Measurements from ENCODE around the gene TAAR8.
A peak's percentile ranks its signal among the peaks of the same experiment; 100 is the strongest.
"Not testable (repeated sequence)": the region's sequence is repeated elsewhere in the genome, so short reads cannot be mapped to it uniquely, and the experiment has no call there.

The TAAR8 gene, protein sequence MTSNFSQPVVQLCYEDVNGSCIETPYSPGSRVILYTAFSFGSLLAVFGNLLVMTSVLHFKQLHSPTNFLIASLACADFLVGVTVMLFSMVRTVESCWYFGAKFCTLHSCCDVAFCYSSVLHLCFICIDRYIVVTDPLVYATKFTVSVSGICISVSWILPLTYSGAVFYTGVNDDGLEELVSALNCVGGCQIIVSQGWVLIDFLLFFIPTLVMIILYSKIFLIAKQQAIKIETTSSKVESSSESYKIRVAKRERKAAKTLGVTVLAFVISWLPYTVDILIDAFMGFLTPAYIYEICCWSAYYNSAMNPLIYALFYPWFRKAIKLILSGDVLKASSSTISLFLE

DNA sequence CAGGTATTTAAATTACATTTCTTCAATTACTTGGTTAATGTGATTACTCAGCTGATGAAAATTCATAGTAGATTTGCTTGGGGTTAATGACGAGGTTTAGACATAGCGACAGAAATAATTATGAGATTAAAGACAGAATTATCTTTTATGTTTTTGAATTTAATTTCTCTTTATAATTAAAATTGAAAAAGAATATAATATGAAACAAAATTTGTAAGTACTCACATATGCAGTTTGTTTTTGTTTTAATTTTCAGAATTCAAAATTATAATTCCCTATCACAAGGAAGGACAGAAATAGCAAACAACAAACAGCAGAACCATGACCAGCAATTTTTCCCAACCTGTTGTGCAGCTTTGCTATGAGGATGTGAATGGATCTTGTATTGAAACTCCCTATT lies at the start of gene TAAR8:
Gene TAAR8, plus strand, starts transcription at position 301 of the 400 bp plus-strand sequence. Its CDS starts 21 bp downstream, at position 322.
- DNase-seq, result no peak

DNA sequence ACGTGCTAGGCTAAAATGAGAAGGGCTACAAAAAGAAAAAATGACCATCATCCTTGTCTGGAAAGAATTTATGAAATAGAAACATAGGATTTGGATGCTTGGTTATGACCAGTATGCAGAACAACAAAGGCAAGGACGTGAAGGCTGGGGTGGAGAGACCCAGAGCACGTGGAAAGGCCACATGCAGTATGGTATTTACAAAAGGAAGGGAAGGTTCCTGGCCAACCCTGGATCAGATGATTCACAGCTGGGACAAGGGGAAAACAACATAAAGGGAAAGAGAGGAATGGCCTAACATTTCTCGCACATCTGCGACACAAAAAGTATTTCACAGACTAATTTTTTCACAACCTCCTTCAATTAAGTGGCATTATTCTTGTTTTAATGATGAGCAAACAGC lies 47.7 kb upstream of the TAAR8 start:
- no peak for DNase-seq

DNA sequence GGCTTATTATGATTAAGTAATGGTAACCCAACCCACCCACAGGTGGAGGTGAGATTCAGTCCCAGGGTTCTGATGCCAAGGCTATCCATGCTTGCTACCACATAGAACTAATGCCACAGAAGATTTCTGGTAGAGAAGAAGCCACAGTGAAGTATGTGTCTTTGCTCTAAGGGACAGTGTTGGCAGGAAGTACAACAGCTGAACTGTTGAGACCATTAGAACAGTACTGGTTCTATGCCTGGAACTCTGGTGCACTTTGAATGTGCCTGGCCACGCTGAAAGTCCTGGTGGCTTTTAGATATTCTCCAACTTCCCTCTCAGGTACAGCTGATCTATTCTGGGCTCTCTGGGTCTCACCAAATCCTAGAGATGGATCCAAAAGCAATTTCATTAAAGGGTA lies 47.3 kb upstream of the TAAR8 start:
- DNase-seq, result no peak

DNA sequence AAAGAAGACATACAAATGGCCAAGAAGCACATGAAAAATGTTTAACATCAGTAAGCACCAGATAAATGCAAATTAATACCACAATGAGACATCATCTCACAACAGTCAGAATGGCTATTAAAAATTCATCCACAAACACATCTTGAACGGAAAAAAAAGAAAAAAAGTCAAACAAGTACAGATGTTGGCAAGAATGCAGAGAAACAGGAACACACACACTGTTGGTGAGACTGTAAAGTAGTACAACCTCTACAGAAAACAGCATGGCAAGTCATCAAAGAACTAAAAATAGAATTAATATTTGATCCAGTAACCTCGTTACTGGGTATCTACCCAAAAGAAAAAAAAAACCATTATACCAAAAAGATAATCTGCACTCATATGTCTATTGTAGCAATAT lies 46.0 kb upstream of the TAAR8 start:
- DNase-seq, result no peak

DNA sequence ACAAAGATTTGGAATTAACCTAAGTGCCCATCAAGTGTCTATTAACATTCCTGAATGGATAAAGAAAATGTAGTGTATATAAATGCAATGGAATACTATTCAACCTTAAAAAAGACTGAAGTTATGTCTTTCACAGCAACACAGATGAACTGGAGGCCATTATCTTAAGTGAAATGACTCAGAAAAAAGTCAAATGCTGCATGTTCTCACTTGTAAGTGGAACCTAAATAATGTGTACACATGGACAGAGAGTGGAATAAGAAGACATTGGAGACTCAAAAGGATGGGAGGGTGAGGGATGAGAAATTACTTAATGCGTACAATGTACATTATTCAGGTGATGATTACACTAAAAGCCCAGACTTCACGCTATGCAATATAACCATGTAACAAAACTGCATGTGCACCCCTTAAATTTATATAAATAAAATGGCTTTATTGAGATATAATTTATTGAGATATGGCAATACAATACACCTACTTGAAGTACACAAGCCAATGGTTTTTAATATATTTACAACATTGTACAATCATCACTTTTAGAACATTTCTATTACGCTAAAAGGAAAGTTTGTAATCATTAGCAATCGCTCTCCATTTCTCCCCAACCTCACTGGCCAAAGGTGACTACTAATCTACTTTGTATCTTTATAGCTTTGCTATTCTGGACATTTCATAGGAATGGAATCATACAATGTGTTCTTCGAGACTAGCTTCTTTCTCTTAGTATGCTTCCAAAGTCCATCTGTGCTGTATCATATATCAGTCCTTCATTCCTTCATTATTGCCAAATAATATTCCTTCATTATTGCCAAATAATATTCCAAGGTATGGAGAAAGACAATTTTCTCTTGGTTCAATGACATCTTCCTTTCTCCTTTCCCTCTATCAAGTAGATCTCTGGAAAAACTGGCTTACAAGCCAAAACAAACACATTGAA lies 45.3 kb upstream of the TAAR8 start:
- no peak for DNase-seq

DNA sequence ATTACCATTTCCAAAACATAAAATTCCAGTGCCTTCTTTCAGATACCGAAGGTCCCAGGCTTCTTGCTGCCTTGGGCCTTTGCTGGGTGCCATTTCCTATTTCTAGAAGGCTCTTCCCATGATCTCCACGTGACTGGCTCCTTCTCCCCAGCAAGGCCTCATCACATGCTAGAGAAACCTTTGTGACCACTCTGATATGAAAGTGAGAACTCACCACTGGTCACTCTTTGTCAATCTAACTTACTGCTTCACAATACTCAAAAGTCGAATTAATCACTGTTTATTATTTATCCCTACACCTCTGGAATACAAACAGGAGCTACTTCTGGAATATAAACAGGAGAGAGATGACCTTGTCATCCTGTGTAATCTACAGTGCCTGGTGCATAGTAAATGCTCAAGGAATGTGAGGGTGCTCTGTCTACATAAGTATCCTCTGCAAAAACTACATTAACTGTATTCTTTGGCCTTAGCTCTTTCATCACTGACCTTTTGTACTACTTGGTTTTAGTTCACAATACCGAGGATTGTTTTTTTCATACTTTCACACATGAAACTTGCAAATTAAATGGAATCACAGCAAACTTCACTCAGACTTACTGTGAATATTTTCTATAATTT lies 41.2 kb upstream of the TAAR8 start:
- no peak for DNase-seq

DNA sequence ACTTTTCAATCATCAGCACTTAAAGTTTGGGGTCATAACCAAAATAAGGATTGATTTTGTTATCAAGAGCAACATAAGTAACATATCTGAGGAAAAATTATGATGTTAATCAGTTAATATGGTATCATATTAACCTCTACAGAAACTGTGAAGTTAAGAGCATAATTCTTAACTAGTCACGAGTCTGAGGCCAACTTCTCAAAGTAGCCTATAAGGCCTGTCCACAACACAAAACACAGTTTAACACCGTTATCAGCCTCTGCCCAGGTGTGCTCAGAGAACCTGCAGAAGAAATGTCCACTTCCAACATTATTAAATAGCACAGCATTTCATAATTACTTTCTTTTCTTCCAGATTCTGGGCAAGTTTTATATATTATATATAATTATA lies 40.6 kb upstream of the TAAR8 start:
- no peak for DNase-seq

DNA sequence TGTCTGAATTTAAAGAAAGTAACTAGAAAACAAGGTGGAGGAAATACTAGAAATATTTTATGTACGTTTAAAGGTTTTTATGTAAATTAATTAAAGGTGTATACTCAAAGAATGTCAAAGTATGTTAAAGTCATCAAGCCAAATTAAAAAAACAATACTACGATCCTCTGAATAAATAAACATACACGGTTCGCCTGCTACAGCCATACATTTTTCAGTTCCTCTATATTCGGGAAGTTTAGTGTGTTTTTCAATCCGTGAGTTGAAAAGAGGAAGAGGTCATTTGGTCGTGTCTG lies 40.2 kb upstream of the TAAR8 start:
- no peak for DNase-seq

DNA sequence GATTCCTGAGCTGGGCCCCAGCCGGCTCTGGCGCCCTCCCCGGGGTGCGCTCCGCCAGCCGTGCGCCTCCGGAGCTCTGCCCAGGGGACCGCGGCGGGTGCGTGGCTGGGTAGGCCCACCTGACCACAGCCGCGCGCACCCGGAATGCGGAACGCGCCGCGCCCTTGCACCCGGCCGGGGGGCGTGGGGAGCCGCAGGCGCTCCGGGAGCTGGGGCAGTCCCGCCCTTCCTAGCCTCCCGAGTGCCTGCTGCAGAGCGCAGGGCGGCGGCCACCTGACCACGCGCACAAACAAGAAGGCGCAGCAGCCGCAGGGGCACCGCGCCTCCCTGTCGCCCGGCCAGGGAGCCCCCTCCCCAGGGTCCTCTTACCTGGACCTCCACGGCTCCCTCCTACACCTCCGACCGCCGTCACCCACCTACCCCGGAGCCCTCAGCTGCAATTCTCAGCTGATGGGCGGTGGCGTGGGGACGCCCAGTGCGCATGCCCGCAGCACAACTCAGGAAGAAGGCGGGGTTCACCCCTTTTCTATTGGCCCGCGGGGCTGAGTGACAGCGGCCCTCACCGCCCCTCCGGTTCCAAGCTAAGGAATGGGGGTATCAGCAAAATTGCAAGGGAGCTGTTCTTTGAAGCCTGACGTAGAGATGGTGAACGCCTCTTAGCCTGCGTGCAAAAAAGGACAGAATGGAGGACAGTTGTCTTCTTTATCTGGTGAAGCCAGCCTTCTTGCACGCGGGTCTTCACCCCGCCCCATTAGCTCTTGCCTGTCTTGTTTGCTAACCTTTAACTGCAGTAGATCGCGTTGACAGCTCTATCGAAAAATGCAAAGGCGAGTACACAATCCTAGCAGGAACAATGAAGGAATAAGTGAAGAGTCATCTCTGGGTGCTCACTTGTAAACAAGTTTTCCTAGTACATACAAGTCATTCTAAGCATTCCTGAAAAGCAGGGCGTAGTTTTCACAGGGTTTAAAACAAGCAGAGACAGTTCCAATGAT lies 39.5 kb upstream of the TAAR8 start, which contains the start of gene STX7:
Gene STX7, minus strand, starts transcription at position 479 of the 995 bp plus-strand sequence. CDS start 9,586 bp downstream, outside the sequence.
- peak; percentile 60 for DNase-seq

DNA sequence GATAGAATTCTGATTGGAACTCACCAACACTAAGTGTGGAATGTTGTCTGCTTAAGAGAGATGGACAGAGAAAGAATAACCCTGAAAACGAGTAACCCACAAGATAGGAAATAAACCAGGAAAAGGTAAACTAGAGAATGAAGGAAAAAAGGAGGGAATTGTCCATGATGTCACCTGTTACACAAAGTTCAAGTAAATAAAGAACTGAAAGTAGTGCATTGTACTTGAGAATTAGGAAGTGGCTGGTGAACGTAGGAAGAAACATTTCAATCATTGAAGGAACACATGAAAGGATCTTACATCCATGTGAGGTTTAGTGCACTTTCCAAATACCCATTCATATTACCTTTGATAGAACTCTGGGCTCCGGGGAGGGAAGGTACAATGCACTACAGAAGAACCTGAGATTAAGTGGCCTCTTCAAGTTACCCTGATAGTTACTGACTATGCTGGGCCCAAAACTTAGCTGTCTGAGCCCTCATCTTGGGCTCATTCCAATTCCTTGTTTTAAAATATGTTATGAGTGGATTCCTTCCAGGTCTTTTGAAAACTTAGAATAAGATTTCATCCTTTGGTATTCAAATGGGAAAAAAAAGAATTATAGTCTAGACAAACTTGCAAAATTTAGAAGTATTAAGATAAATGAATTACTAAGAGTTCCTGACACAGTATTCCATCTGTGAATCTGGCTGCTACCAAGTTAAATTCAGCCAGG lies 38.5 kb upstream of the TAAR8 start:
- DNase-seq, result no peak

DNA sequence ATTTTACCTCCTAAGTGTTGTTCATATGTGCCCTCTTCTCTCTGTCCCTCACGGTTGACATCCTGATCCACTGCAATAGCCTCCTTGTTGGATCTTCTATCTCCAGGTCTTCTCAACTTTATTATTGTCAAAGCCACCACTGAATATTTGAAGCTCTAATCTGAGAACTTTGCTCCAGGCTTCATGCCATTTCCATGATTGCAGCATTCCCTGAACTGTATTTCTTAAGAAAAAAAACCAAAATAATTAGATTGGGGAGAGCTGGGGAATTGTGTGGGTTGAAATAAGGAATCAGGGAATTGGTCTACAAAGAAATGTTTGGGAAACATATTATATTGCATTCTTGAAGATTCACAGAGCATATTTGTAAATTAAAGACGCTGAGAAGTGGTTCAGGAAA lies 37.1 kb upstream of the TAAR8 start:
- DNase-seq, result no peak

DNA sequence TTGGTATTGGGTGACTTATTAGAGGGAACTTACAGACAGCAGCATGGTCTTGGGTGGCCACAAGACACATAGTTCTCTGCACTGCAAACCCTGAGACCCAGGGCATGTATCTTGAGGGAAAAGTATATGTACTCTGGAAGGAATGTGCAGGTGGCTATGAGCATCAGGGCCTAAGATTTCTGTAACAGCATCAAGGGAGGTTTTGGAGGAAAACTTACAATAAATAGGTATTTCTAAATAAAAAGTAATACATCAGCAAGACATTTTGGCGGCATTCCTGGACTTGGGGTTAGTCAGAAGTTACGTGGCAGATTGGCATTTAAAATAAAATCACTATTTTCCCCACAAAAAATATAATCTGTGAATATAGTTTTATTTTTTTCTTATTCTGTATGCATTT lies 31.5 kb upstream of the TAAR8 start:
- DNase-seq, result no peak

DNA sequence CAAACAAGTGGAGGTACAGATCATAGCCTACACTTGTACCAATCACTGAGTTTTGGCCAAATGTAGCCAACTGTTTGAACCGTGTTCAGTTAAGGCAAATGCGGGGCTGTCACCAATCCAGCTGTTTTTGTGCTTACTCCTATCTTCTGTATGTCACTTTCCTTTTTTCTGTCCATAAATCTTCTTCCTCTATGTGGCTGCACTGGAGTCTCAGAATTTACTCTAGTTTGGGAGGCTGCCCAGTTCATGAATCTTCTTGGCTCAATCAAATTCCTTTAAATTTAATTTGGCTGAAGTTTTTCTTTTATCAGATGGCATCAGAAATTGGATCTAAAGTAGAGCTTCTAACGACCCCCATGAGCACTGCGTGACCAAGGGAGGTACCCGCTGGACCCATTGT lies 27.8 kb upstream of the TAAR8 start:
- no peak for DNase-seq

DNA sequence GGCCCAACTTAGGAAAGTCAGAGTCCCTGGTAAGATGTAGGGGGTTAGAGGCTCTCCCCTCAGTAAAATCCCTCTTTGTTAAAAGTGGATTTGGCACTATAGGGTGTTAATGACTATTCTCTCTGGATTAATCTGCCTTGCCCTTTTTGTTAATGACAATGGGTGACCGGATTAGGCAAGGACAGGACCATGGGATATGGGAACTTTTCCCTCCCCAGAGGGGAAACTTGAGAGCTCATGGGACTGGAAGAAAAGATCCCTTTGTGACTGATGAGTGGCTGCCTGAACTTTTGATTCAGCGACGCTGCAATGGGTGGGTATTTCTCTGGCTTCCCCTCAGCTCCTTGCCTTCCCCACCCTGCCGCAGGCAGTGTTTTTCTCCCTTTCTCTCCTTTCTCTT lies 26.6 kb upstream of the TAAR8 start:
- no peak for DNase-seq

DNA sequence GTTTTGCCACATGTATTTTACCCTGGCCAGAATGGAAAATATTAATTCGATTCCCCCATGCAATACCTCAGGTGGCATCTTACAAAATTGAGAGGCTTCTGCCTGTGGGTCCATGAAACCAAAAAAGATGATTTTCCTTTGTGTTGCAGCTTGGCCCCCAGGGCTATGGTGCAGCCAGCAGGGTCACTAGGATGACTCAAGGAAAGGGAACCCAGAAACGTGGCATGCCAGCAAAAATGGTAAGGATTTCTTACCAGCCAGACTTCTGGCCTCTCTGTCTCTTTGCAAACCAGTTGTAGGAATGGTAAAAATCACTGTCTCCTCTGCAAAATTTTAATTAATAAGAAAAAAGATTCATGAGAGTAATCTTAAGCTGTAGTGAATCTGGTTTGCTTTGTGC lies 26.0 kb upstream of the TAAR8 start:
- no peak for DNase-seq

DNA sequence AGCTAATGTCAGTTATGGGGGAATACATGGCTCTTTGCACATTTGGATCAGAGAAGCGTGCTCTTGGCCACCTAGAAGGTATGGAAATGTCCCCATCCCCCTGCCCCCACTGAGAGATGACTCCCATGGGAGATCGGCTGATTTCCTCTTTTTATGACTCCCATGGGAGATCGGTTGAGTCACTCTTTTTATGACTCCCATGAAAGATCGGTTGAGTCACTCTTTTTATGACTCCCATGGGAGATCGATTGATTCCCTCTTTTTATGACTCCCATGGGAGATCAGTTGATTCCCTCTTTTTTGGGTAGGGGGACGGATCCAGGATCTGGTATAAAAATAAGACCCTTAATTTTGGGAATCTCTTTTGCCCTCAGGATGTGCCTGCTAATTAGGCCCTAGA lies 24.7 kb upstream of the TAAR8 start:
- DNase-seq, result no peak

DNA sequence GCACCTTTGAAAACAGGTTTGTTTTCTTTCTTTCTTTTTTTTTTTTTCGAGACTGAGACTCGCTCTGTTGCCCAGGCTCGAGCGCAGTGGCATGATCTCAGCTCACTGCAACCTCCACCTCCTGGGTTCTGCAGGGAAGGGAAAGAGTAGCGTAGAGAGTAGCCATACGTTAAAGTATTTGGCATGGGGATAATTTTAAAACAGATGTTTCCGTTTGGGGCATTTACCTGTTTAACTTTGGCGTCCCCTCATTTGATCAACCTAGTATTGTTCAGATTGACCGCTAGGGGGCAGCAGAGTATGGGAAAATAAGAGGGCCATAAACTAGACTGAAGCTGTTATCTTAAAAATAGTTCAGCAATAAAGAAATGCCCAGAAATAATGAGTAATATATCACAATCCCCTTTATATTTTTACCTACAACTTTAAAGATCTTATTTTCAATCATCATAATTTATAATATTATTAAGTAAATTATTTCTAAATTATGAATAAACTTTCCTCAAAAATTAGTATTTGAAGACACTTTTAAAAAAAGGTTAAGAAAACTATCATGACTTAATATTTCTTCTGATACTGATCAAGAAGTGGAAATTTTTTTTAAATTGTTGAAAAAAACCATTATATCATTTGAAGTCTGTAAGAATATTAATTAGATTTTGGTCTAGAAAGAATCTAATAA lies 22.0 kb upstream of the TAAR8 start:
- DNase-seq, result peak; percentile 23

DNA sequence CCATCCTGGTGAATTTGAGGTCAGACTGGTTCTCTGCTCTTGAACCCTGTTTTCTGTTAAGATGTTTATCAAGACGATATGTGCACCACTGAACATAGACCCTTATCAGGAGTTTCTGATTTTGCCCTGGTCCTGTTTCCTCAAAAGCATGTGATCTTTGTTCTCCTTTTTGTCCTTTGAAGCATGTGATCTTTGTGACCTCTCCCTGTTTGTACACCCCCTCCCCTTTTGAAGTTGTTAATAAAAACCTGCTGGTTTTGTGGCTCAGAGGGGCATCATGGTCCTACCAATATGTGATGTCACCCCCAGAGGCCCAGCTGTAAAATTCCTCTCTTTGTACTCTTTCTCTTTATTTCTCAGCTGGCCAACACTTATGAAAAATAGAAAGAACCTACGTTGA lies 17.9 kb upstream of the TAAR8 start:
- not testable (repeated sequence) for DNase-seq

DNA sequence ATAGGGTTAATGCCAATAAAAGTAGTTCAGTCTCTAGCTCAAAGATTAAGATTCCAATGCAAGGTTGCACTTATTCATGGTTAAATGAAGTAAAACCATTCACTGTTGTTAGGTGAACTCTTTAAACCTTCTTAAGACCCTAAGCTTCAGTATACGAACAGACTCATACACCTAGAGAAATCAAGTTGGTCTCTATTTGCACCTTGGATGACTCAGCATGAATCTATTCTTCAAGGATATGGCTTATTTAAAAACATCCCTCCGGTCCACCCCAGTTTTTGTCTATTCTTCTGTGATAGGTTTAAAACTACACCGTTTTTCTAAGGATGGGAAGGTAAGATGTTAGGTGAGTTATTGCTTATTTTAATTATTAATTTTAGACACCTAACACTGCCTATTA lies 15.3 kb upstream of the TAAR8 start:
- no peak for DNase-seq

DNA sequence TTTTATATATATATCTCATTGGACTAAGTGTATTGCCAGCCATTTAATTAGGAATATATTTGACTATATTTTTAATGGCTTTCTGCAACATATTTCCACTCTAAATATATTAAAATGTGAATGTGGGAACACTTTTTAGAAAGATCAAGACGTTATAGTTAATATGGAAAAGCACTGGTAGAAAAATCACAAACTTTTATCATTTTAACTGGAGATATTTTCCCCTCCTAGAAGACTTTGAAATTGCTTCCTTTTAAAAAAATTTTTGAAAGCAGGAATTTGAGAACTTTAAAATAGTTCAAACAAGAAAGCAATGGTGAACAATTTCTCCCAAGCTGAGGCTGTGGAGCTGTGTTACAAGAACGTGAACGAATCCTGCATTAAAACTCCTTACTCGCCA lies 14.5 kb upstream of the TAAR8 start, which contains the start of gene TAAR9:
Gene TAAR9, plus strand, starts transcription at position 301 of the 400 bp plus-strand sequence. Its CDS starts 13 bp downstream, at position 314.
- no peak for DNase-seq

DNA sequence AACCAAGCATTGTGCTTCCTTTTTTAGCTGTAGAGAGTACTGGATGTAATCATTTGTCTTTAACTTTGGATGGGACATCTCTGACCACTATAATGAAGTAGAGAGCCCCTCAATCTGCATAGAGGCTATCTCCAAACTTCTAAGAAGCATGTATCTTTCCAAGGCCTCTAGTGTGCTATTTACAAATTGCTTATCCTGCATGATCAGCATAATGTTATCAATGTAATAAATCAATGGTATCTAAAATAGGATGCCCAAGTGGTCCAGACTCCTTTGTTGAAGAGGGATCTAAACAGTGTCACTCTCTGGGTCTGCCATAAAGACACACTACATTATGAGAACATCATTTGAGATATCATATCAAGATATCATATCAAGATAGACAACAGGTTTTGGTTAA lies 7.6 kb upstream of the TAAR8 start:
- DNase-seq, result no peak

Data from NCI-H1694 treated with DMSO at 0.1 percent for 48 hours (cell line).